GM10847 (cell line): ENCODE data around the gene ABO.
"Not testable (repeated sequence)": the region's sequence is repeated elsewhere in the genome, so short reads cannot be mapped to it uniquely, and the experiment has no call there.

Experiments
- POLR2A ChIP-seq: IDR thresholded peaks from 2 replicates; pipeline ENCODE4 v1.6.1; 2011; ENCODE audit not compliant: insufficient read length; ENCODE audit errors: extremely low read depth

Gene ABO

GRCh38 chr9:133210202-133210532 lies 64.8 kb downstream of the ABO start:
- TF ChIP-seq POLR2A: no peak

GRCh38 chr9:133208880-133209300 lies 66.1 kb downstream of the ABO start, which contains the start of gene OBP2B:
OBP2B (minus strand) TSS chr9:133209250; CDS start chr9:133209199, 51 bp downstream.
- not testable (repeated sequence) for TF ChIP-seq POLR2A

GRCh38 chr9:133207540-133208170 lies 67.3 kb downstream of the ABO start:
- TF ChIP-seq POLR2A: no peak

GRCh38 chr9:133207021-133207531 lies 67.9 kb downstream of the ABO start:
- TF ChIP-seq POLR2A: no peak

- TF ChIP-seq POLR2A: no peak
Observed at GRCh38 chr9:133205996-133206931, 68.7 kb downstream of the ABO start.
